H1 (cell line): ENCODE measurements around the gene GBGT1. TPM values are rescaled to one million over a fixed set of nuclear protein-coding genes. Genes with fewer than 3 reads are reported as not detected.

Experiments
- CTCF ChIA-PET: fragments of 300-600 bp; sonication (Branson Sonifier 250); formaldehyde crosslinking; loops from one replicate; lab custom pipeline; 2021; ENCODE audit not compliant: partially characterized antibody; lab: Charles Lee
- POLR2A ChIA-PET: fragments of 300-600 bp; sonication (Branson Sonifier 250); formaldehyde crosslinking; loops from one replicate; lab custom pipeline; 2021; ENCODE audit warnings: inconsistent platforms; ENCODE audit not compliant: partially characterized antibody; lab: Charles Lee
- DNase-seq, 2 experiments: peaks; one replicate each; pipeline versions ENCODE4 v3.0.0 to v3.0.0-alpha.2; 2010 to 2022; ENCODE audit warnings: low spot score in 2 of 2, low read depth in 1 of 2, mixed read lengths in 1 of 2
- FAIRE-seq: peaks from 2 replicates; lab custom pipeline; 2011; peaks lifted over from hg19 to GRCh38; lab: Jason Lieb, UNC
- H2AFZ ChIP-seq: 2 replicates; pipeline ENCODE4 v1.8.1; 2012; ENCODE audit warnings: low read length, inconsistent platforms
- H2AK5ac ChIP-seq: 2 replicates; pipeline ENCODE4 v1.6.1; 2013; ENCODE audit warnings: low read depth, low read length
- H2BK120ac ChIP-seq: replicated peaks from 2 replicates; pipeline ENCODE3; 2013; ENCODE audit warnings: low read depth, low read length, inconsistent platforms
- H2BK12ac ChIP-seq: 2 replicates; pipeline ENCODE4 v1.6.1; 2013; ENCODE audit warnings: low read depth, low read length
- H2BK15ac ChIP-seq: 2 replicates; pipeline ENCODE4 v1.6.1; 2013; ENCODE audit warnings: low read length
- H2BK20ac ChIP-seq: 2 replicates; pipeline ENCODE4 v1.6.1; 2013; ENCODE audit warnings: low read length
- H2BK5ac ChIP-seq: 2 replicates; pipeline ENCODE4 v1.6.1; 2013; ENCODE audit warnings: low read depth, low read length
- H3K14ac ChIP-seq: 2 replicates; pipeline ENCODE4 v1.6.1; 2013; ENCODE audit warnings: inconsistent platforms; ENCODE audit not compliant: insufficient read length
- H3K18ac ChIP-seq: 2 replicates; pipeline ENCODE4 v1.6.1; 2013; ENCODE audit warnings: low read length; ENCODE audit errors: extremely low read depth
- H3K23ac ChIP-seq: 2 replicates; pipeline ENCODE4 v1.6.1; 2013; ENCODE audit warnings: inconsistent platforms; ENCODE audit not compliant: insufficient read length
- H3K23me2 ChIP-seq: 2 replicates; pipeline ENCODE4 v1.6.1; 2013; ENCODE audit warnings: low read depth, low read length
- H3K27ac ChIP-seq: 2 replicates; pipeline ENCODE4 v1.6.1; 2011; ENCODE audit warnings: low read depth, low read length, inconsistent platforms
- H3K27me3 ChIP-seq, 4 experiments: replicated peaks in 1 of 4; 1 replicate in 1 of 4; 2 replicates in 3 of 4; pipeline versions ENCODE4 v1.6.1 to v1.8.1; 2011 to 2013; ENCODE audit warnings: low read length in 3 of 4, mild to moderate bottlenecking in 3 of 4, inconsistent platforms in 2 of 4, mixed read lengths in 2 of 4, moderate library complexity in 1 of 4; ENCODE audit not compliant: control insufficient read depth in 3 of 4, insufficient read depth in 3 of 4; ENCODE audit errors: extremely low read depth in 1 of 4
- H3K36me3 ChIP-seq, 4 experiments: 2 replicates each; pipeline versions ENCODE4 v1.6.1 to v1.8.1; 2011 to 2013; ENCODE audit warnings: mild to moderate bottlenecking in 4 of 4, low read length in 3 of 4, moderate library complexity in 2 of 4, control low read depth in 1 of 4, inconsistent platforms in 1 of 4; ENCODE audit not compliant: insufficient read depth in 4 of 4, control insufficient read depth in 2 of 4
- H3K4ac ChIP-seq: replicated peaks from 2 replicates; pipeline ENCODE3; 2013; ENCODE audit warnings: low read length, low read depth, mixed read lengths, inconsistent platforms; ENCODE audit not compliant: insufficient read length
- H3K4me1 ChIP-seq, 4 experiments: replicated peaks in 1 of 4; 1 replicate in 1 of 4; 2 replicates in 3 of 4; pipeline versions ENCODE4 v1.6.1 to v1.8.1; 2011 to 2013; ENCODE audit warnings: low read length in 3 of 4, inconsistent platforms in 2 of 4, mixed read lengths in 1 of 4; ENCODE audit not compliant: insufficient read depth in 4 of 4, control insufficient read depth in 3 of 4
- H3K4me2 ChIP-seq, 2 experiments: 2 replicates each; pipeline versions ENCODE4 v1.6.1 to v1.8.1; 2011 to 2013; ENCODE audit warnings: low read depth in 2 of 2, low read length in 2 of 2, control low read depth in 1 of 2, inconsistent platforms in 1 of 2, mild to moderate bottlenecking in 1 of 2; ENCODE audit not compliant: insufficient read depth in 1 of 2
- H3K4me3 ChIP-seq, 4 experiments: fragments of 200-600, 300-600 bp in 1 of 4; sonication (generic), shearing (Covaris generic), sonication (Bioruptor Twin) in 1 of 4; 2 replicates each; pipeline versions ENCODE4 v1.5.1 to v1.8.1; 2011 to 2016; ENCODE audit warnings: low read length in 4 of 4, low read depth in 3 of 4, control low read depth in 2 of 4, inconsistent platforms in 2 of 4, mild to moderate bottlenecking in 2 of 4, mixed read lengths in 1 of 4, moderate library complexity in 1 of 4; ENCODE audit not compliant: insufficient read depth in 2 of 4; ENCODE audit errors: extremely low read depth in 1 of 4
- H3K56ac ChIP-seq: replicated peaks from 2 replicates; pipeline ENCODE3; 2013; ENCODE audit warnings: low read depth, mild to moderate bottlenecking, mixed read lengths, low read length, inconsistent platforms; ENCODE audit not compliant: insufficient read length
- H3K79me1 ChIP-seq: 2 replicates; pipeline ENCODE4 v1.6.1; 2013; ENCODE audit warnings: low read depth, low read length, control low read depth
- H3K79me2 ChIP-seq, 2 experiments: 2 replicates each; pipeline versions ENCODE4 v1.6.1 to v1.8.1; 2012 to 2013; ENCODE audit warnings: low read length in 2 of 2, mild to moderate bottlenecking in 2 of 2, inconsistent platforms in 1 of 2; ENCODE audit not compliant: insufficient read depth in 2 of 2, control insufficient read depth in 1 of 2
- H3K9ac ChIP-seq, 4 experiments: replicated peaks in 1 of 4; 1 replicate in 1 of 4; 2 replicates in 3 of 4; pipeline versions ENCODE4 v1.6.1 to v1.8.1; 2011 to 2013; ENCODE audit warnings: low read depth in 3 of 4, low read length in 3 of 4, control low read depth in 2 of 4, mild to moderate bottlenecking in 2 of 4, moderate library complexity in 2 of 4, inconsistent platforms in 1 of 4; ENCODE audit errors: extremely low read depth in 1 of 4
- H3K9me3 ChIP-seq, 2 experiments: 2 replicates each; pipeline versions ENCODE4 v1.6.1 to v1.8.1; 2012 to 2013; ENCODE audit warnings: mild to moderate bottlenecking in 2 of 2, moderate library complexity in 2 of 2, control low read depth in 1 of 2, inconsistent platforms in 1 of 2, low read depth in 1 of 2, low read length in 1 of 2, mixed read lengths in 1 of 2; ENCODE audit not compliant: insufficient read depth in 2 of 2
- H4K20me1 ChIP-seq, 2 experiments: replicated peaks in 1 of 2; 2 replicates each; pipeline versions ENCODE3 to v1.8.1; 2011 to 2013; ENCODE audit warnings: inconsistent platforms in 2 of 2, low read length in 2 of 2, mild to moderate bottlenecking in 1 of 2; ENCODE audit not compliant: insufficient read depth in 2 of 2, control insufficient read depth in 1 of 2
- H4K5ac ChIP-seq: 2 replicates; pipeline ENCODE4 v1.6.1; 2013; ENCODE audit warnings: low read length, low read depth, mixed read lengths, inconsistent platforms; ENCODE audit not compliant: insufficient read length
- H4K8ac ChIP-seq: 2 replicates; pipeline ENCODE4 v1.8.0; 2013; ENCODE audit warnings: mild to moderate bottlenecking, moderate library complexity, low read length, inconsistent platforms; ENCODE audit not compliant: insufficient read depth; ENCODE audit errors: extremely low read depth
- H4K91ac ChIP-seq: replicated peaks from 2 replicates; pipeline ENCODE3; 2013; ENCODE audit warnings: low read length, mixed read lengths, inconsistent platforms; ENCODE audit not compliant: insufficient read length
- CEBPB ChIP-seq: IDR thresholded peaks from 2 replicates; pipeline ENCODE4 v1.6.1; 2012; ENCODE audit warnings: low read depth, low read length
- EZH2 ChIP-seq: fragments of 200-600 bp; sonication (generic); IDR thresholded peaks from 2 replicates; pipeline ENCODE4 v1.7.1; 2012; ENCODE audit warnings: low read depth, mild to moderate bottlenecking, moderate library complexity, low read length, inconsistent platforms; ENCODE audit not compliant: severe bottlenecking
- GABPA ChIP-seq: IDR thresholded peaks from 2 replicates; pipeline ENCODE4 v1.6.1; 2011; ENCODE audit warnings: mild to moderate bottlenecking, low read length, moderate library complexity, borderline replicate concordance; ENCODE audit not compliant: insufficient read depth
- HDAC6 ChIP-seq: IDR thresholded peaks from one replicate; pipeline ENCODE4 v1.7.1; 2012; ENCODE audit warnings: low read depth, mild to moderate bottlenecking, inconsistent platforms, low read length, moderate library complexity
- KDM1A ChIP-seq: fragments of 200-600, 300-600 bp; sonication (generic); IDR thresholded peaks from 2 replicates; pipeline ENCODE4 v1.7.1; 2016; ENCODE audit warnings: mild to moderate bottlenecking, low read length, borderline replicate concordance
- POLR2AphosphoS5 ChIP-seq: IDR thresholded peaks from 2 replicates; pipeline ENCODE4 v1.6.1; 2011; ENCODE audit warnings: low read depth, low read length
- RBBP5 ChIP-seq: IDR thresholded peaks from 2 replicates; pipeline ENCODE4 v1.7.1; 2012; ENCODE audit warnings: low read depth, mild to moderate bottlenecking, inconsistent platforms, low read length, moderate library complexity, borderline replicate concordance
- RFX5 ChIP-seq: IDR thresholded peaks from 2 replicates; pipeline ENCODE4 v1.6.1; 2011; ENCODE audit warnings: low read depth, low read length, improper control_type of control experiment, borderline replicate concordance
- SIN3A ChIP-seq, 2 experiments: IDR thresholded peaks in 1 of 2; conservative IDR thresholded peaks in 1 of 2; 2 replicates each; pipeline ENCODE4 v1.6.1; 2011 to 2012; ENCODE audit warnings: low read length in 2 of 2, improper control_type of control experiment in 1 of 2, low read depth in 1 of 2, mild to moderate bottlenecking in 1 of 2
- SP4 ChIP-seq: IDR thresholded peaks from 2 replicates; pipeline ENCODE4 v1.6.1; 2012; ENCODE audit warnings: low read length, inconsistent platforms
- SUZ12 ChIP-seq: fragments of 200-600 bp; sonication (generic); IDR thresholded peaks from 2 replicates; pipeline ENCODE4 v1.6.1; 2012; ENCODE audit warnings: mild to moderate bottlenecking, inconsistent platforms, low read length, moderate library complexity, mixed read lengths
- TBP ChIP-seq: IDR thresholded peaks from 2 replicates; pipeline ENCODE4 v1.6.1; 2011; ENCODE audit warnings: low read depth, low read length, improper control_type of control experiment
- TEAD4 ChIP-seq: IDR thresholded peaks from 2 replicates; pipeline ENCODE4 v1.6.1; 2012; ENCODE audit warnings: low read depth, low read length, inconsistent platforms, mixed read lengths
- WGBS, 2 experiments: shearing (Covaris generic) in 1 of 2; methylation state at CpG; one replicate each; pipeline versions ENCODE4 v1.1.6 to v1.1.7; 2013 to 2015; ENCODE audit warnings: low lambda C conversion rate in 2 of 2, mixed read lengths in 2 of 2, inconsistent platforms in 1 of 2, low coverage in 1 of 2, missing lambda C conversion rate in 1 of 2; ENCODE audit not compliant: insufficient replicate concordance in 2 of 2, insufficient coverage in 1 of 2, insufficient read length in 1 of 2; ENCODE audit errors: extremely low coverage in 1 of 2, missing lambda C conversion rate in 1 of 2; 5-methylcytosine and 5-hydroxymethylcytosine counted together
- polyA plus RNA-seq, 7 experiments: library from polyadenylated mRNA; depleted of rRNA in 3 of 7; stranded (reverse) in 5 of 7; unstranded in 2 of 7; fragments of >200 nt in 5 of 7; fragments of 200-250 nt in 2 of 7; gene quantifications; 1 replicate in 5 of 7; 2 replicates in 1 of 7; 4 replicates in 1 of 7; pipeline versions ENCODE4 v1.2.1 to v1.2.3, GENCODE V29; 2011 to 2013; ENCODE audit warnings: missing spikeins in 2 of 7, mixed read lengths in 2 of 7
- total RNA-seq: library from RNA; stranded (reverse); fragmentation: NEBNext Ultra II Directional; extraction: Animal tissue kit (Norgen Biotek cat#: 25700); gene quantifications from 2 replicates; pipeline ENCODE4 v1.2.1, GENCODE V29; 2021

GBGT1 gene
- total and polyA plus RNA-seq, 2 of the 8 experiments (the other 6 are each of a cell fraction or from before 2014, with no cell fraction given) = 7.1 to 9.7 TPM

GRCh38 chr9:133203506-133204075, 39.9 kb upstream of the GBGT1 start:
- H4K5ac ChIP-seq = no peak overlapping the region
- H3K23me2 ChIP-seq = no peaks in the 10 kb centered on the region; the same call in 1 of the 2 replicates
- H3K27ac ChIP-seq = no peak overlapping the region
- POLR2A ChIA-PET = no interaction called here
- no peak overlapping the region for H3K4me3 ChIP-seq
- no peak overlapping the region for H3K14ac ChIP-seq
- peaks cover 7 to 48% (median 31%) of the 10 kb centered on the region in 4 experiments for H3K27me3 ChIP-seq
- H3K4me2 ChIP-seq = no peak overlapping the region
- H3K36me3 ChIP-seq = no peaks in the 10 kb centered on the region
- no peak overlapping the region for H2BK15ac ChIP-seq
- no peak overlapping the region for H4K8ac ChIP-seq
- H2BK120ac ChIP-seq = no peak overlapping the region
- DNase-seq (no peak), FAIRE-seq (no peak)
- H2BK5ac ChIP-seq = no peak overlapping the region
- H3K23ac ChIP-seq = no peak overlapping the region
- no peak overlapping the region for H2BK12ac ChIP-seq
- H4K20me1 ChIP-seq = no peaks in the 10 kb centered on the region
- H2AFZ ChIP-seq = no peak overlapping the region
- H3K56ac ChIP-seq = no peak overlapping the region
- no peaks in the 10 kb centered on the region for H3K9me3 ChIP-seq
- no peaks in the 10 kb centered on the region; a peak in 1 of 7 replicates for H3K4me1 ChIP-seq
- H4K91ac ChIP-seq = no peak overlapping the region
- H2AK5ac ChIP-seq = no peak overlapping the region
- H3K79me1 ChIP-seq = no peaks in the 10 kb centered on the region
- H2BK20ac ChIP-seq = no peak overlapping the region
- no peak overlapping the region for H3K4ac ChIP-seq
- no peaks in the 10 kb centered on the region for H3K79me2 ChIP-seq
- H3K9ac ChIP-seq = no peak overlapping the region
- CTCF ChIA-PET = interaction anchor here (1.9 kb wide), 1 partner anchor 16 kb away, joined by 7 read pairs; no protein-coding TSS in a partner anchor
- WGBS, 2 experiments = 72% methylated on average over 10 of the region's 10 CpGs; no CpG with 5 or more reads in 1 of the 2 experiments
- H3K18ac ChIP-seq = no peak overlapping the region
- TF ChIP-seq GABPA (no peak), KDM1A (no peak), EZH2 (no peak), SP4 (no peak), RBBP5 (no peak), HDAC6 (no peak), CEBPB (no peak), TBP (no peak), TEAD4 (no peak), SIN3A (conservative IDR thresholded peaks at IDR 0.05 in 1 of 2, IDR thresholded peaks at IDR 0.05 in 1 of 2; ENCODE audit: low read depth in 1 of 2, low read length in 2 of 2) (no peak), SUZ12 (no peak), RFX5 (no peak), POLR2AphosphoS5 (no peak)
